Neural cell (in vitro differentiated cells): ENCODE results near the gene APBB2. TPM values are rescaled to one million over a fixed set of nuclear protein-coding genes. Genes with fewer than 3 reads are reported as not detected.

Experiments used
- H2AFZ ChIP-seq: fragments of 200-600, 300-800 bp; sonication (generic), shearing (Covaris generic); 2 replicates; pipeline ENCODE4 v1.6.0; 2014; ENCODE audit warnings: low read depth, mild to moderate bottlenecking, antibody characterized with exemption, low read length, moderate library complexity
- H3F3A ChIP-seq: fragments of 200-600 bp; shearing (Covaris generic); 2 replicates; pipeline ENCODE4 v1.6.1; 2016; ENCODE audit warnings: mild to moderate bottlenecking, moderate library complexity, mixed read lengths, antibody characterized with exemption, low read length; ENCODE audit not compliant: insufficient read depth, poor library complexity, severe bottlenecking
- H3K27ac ChIP-seq: fragments of 200-600, 300-800 bp; sonication (generic), shearing (Covaris generic); 2 replicates; pipeline ENCODE4 v1.5.1; 2014; ENCODE audit warnings: mild to moderate bottlenecking, low read length, moderate library complexity
- H3K27me3 ChIP-seq: fragments of 300-800, 200-600 bp; sonication (generic), shearing (Covaris generic); 2 replicates; pipeline ENCODE4 v1.6.0; 2014; ENCODE audit warnings: mild to moderate bottlenecking, low read depth, low read length, moderate library complexity; ENCODE audit not compliant: insufficient read depth
- H3K36me3 ChIP-seq: fragments of 300-800, 200-600 bp; sonication (generic), shearing (Covaris generic); 2 replicates; pipeline ENCODE4 v1.5.1; 2014; ENCODE audit warnings: mild to moderate bottlenecking, antibody characterized with exemption, low read length, moderate library complexity; ENCODE audit not compliant: insufficient read depth
- H3K4me2 ChIP-seq: fragments of 300-800, 200-600 bp; sonication (generic), shearing (Covaris generic); 2 replicates; pipeline ENCODE4 v1.6.0; 2014; ENCODE audit warnings: mild to moderate bottlenecking, low read length
- H3K4me3 ChIP-seq: fragments of 300-800, 200-600 bp; sonication (generic), shearing (Covaris generic); 2 replicates; pipeline ENCODE4 v1.5.1; 2014; ENCODE audit warnings: mild to moderate bottlenecking, low read length, moderate library complexity
- H3K79me2 ChIP-seq: fragments of 200-600 bp; shearing (Covaris generic); replicated peaks from 2 replicates; pipeline ENCODE4 v1.6.0; 2014; ENCODE audit warnings: mild to moderate bottlenecking, low read length, moderate library complexity; ENCODE audit not compliant: insufficient read depth
- H3K9ac ChIP-seq: fragments of 300-800, 200-600 bp; sonication (generic), shearing (Covaris generic); 2 replicates; pipeline ENCODE4 v1.6.1; 2016; ENCODE audit warnings: mild to moderate bottlenecking, low read length, mixed read lengths
- H3K9me2 ChIP-seq: fragments of 200-600 bp; shearing (Covaris generic); 2 replicates; pipeline ENCODE4 v1.6.1; 2016; ENCODE audit warnings: mild to moderate bottlenecking, low read length, mixed read lengths; ENCODE audit not compliant: insufficient read depth
- H3K9me3 ChIP-seq: fragments of 200-600, 300-800 bp; sonication (generic), shearing (Covaris generic); 2 replicates; pipeline ENCODE4 v1.6.1; 2016; ENCODE audit warnings: mild to moderate bottlenecking, mixed run types, low read length, moderate library complexity, mixed read lengths
- H4K20me1 ChIP-seq: fragments of 200-600 bp; shearing (Covaris generic); 2 replicates; pipeline ENCODE4 v1.6.1; 2016; ENCODE audit warnings: mild to moderate bottlenecking, mixed run types; ENCODE audit not compliant: insufficient read depth
- EP300 ChIP-seq: fragments of 450-650 bp; conservative IDR thresholded peaks from 2 replicates; pipeline ENCODE4 v1.6.1; 2014; ENCODE audit warnings: antibody characterized with exemption, mild to moderate bottlenecking, moderate library complexity; ENCODE audit not compliant: poor library complexity, severe bottlenecking
- EZH2 ChIP-seq: fragments of 200-600, 300-800 bp; shearing (Covaris generic), sonication (generic); IDR thresholded peaks from 2 replicates; pipeline ENCODE4 v1.6.1; 2014; ENCODE audit warnings: antibody characterized with exemption, low read length, borderline replicate concordance, mild to moderate bottlenecking; ENCODE audit not compliant: insufficient read depth, poor library complexity, severe bottlenecking
- MXI1 ChIP-seq: fragments of 450-650 bp; conservative IDR thresholded peaks from 2 replicates; pipeline ENCODE4 v1.6.1; 2014; ENCODE audit warnings: antibody characterized with exemption, mild to moderate bottlenecking; ENCODE audit not compliant: poor library complexity, severe bottlenecking
- POLR2AphosphoS5 ChIP-seq: IDR thresholded peaks from 2 replicates; pipeline ENCODE4 v1.6.1; 2012
- RAD21 ChIP-seq: fragments of 450-650 bp; conservative IDR thresholded peaks from 2 replicates; pipeline ENCODE4 v1.6.1; 2014; ENCODE audit warnings: antibody characterized with exemption, mild to moderate bottlenecking, moderate library complexity
- SMC3 ChIP-seq: fragments of 450-650 bp; conservative IDR thresholded peaks from 2 replicates; pipeline ENCODE4 v1.6.1; 2014; ENCODE audit warnings: antibody characterized with exemption, mild to moderate bottlenecking, moderate library complexity; ENCODE audit not compliant: poor library complexity
- TAF1 ChIP-seq: IDR thresholded peaks from 2 replicates; pipeline ENCODE4 v1.6.1; 2012; ENCODE audit warnings: low read depth
- polyA plus RNA-seq: library from polyadenylated mRNA; depleted of rRNA; stranded (reverse); fragments of >200 nt; gene quantifications from 2 replicates; pipeline ENCODE4 v1.2.3, GENCODE V29; 2014
- TF ChIP-seq, protein P1 (sequence below): IDR thresholded peaks from 2 replicates; pipeline ENCODE4 v1.6.1; 2012; ENCODE audit warnings: borderline replicate concordance
- TF ChIP-seq, protein P2 (sequence below): fragments of 450-650 bp; IDR thresholded peaks from 2 replicates; pipeline ENCODE4 v1.5.1; 2014; ENCODE audit warnings: antibody characterized with exemption, mild to moderate bottlenecking, moderate library complexity; ENCODE audit not compliant: poor library complexity, severe bottlenecking

APBB2 gene
- polyA plus RNA-seq, 1 donor from 2014 or later: 41.9 TPM

DNA sequence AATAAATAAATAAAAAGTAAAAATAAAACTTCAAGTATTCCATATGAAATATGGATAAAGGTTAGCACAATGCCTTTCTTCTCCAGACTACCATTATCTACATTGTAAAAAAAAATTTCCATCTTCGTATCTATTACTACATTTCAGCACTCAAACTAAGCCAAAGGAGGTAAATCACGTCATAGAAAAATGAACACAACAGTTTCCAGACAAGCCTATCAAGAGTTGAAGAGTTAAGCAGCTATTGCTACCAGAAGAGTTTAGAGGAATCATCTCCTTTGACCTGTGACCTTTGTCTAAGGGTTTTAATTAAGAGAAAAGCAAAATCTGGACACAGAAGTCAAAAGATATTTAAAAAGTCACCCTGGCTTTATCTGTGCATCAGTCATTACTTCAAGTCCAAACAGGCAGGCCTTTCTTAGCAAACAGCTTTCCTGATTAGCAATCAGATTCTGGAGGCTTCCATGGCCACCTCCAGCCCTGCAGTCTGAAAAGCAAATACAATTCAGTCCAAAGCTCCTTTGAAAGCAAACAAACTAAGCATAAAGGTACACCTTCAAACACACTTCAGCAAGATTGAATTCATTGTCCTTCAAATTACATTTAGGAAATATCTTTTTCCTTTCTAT lies 82.2 kb downstream of the APBB2 start:
- no peaks in the 10 kb centered on the region for H3K79me2 ChIP-seq
- no peak for TF ChIP-seq TAF1
- no peak for TF ChIP-seq EZH2
- TF ChIP-seq EP300: no peak
- TF ChIP-seq, protein P1, sequence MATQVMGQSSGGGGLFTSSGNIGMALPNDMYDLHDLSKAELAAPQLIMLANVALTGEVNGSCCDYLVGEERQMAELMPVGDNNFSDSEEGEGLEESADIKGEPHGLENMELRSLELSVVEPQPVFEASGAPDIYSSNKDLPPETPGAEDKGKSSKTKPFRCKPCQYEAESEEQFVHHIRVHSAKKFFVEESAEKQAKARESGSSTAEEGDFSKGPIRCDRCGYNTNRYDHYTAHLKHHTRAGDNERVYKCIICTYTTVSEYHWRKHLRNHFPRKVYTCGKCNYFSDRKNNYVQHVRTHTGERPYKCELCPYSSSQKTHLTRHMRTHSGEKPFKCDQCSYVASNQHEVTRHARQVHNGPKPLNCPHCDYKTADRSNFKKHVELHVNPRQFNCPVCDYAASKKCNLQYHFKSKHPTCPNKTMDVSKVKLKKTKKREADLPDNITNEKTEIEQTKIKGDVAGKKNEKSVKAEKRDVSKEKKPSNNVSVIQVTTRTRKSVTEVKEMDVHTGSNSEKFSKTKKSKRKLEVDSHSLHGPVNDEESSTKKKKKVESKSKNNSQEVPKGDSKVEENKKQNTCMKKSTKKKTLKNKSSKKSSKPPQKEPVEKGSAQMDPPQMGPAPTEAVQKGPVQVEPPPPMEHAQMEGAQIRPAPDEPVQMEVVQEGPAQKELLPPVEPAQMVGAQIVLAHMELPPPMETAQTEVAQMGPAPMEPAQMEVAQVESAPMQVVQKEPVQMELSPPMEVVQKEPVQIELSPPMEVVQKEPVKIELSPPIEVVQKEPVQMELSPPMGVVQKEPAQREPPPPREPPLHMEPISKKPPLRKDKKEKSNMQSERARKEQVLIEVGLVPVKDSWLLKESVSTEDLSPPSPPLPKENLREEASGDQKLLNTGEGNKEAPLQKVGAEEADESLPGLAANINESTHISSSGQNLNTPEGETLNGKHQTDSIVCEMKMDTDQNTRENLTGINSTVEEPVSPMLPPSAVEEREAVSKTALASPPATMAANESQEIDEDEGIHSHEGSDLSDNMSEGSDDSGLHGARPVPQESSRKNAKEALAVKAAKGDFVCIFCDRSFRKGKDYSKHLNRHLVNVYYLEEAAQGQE: no peak
- TF ChIP-seq SMC3: no peak
- TF ChIP-seq POLR2AphosphoS5: no peak
- TF ChIP-seq, protein P2, sequence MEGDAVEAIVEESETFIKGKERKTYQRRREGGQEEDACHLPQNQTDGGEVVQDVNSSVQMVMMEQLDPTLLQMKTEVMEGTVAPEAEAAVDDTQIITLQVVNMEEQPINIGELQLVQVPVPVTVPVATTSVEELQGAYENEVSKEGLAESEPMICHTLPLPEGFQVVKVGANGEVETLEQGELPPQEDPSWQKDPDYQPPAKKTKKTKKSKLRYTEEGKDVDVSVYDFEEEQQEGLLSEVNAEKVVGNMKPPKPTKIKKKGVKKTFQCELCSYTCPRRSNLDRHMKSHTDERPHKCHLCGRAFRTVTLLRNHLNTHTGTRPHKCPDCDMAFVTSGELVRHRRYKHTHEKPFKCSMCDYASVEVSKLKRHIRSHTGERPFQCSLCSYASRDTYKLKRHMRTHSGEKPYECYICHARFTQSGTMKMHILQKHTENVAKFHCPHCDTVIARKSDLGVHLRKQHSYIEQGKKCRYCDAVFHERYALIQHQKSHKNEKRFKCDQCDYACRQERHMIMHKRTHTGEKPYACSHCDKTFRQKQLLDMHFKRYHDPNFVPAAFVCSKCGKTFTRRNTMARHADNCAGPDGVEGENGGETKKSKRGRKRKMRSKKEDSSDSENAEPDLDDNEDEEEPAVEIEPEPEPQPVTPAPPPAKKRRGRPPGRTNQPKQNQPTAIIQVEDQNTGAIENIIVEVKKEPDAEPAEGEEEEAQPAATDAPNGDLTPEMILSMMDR: no peak
- no peak for TF ChIP-seq RAD21
- no peak for TF ChIP-seq MXI1
- H3K27ac ChIP-seq: no peak overlapping the region

DNA sequence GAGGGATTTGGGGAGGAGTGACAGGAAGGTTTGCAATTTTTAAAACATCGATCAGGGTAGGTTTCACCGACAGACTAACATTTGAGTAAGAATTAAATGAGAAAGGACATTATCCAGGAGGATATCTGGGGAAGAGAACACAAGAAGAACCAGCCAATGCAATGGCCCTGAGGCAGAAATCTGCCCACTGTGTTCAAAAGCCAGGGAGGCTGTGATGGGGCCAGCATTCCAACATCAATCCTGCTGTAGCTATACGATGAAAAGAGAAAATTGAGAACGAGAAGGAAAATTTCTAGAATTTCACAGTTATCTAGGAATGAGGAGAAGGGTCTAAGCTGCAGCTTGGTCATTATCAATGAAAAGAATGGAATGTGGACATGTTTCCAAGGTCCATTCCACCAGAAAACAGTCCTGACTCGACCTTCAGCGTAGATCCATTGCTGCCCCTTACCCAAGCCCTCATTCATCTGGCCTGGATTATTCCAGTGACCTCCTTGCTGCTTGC lies 84.4 kb downstream of the APBB2 start:
- H2AFZ ChIP-seq: no peak overlapping the region
- TF ChIP-seq TAF1 (no peak), POLR2AphosphoS5 (no peak), MXI1 (no peak)
- no peaks in the 10 kb centered on the region for H3K9me2 ChIP-seq
- no peak overlapping the region for H3K27ac ChIP-seq
- no peaks in the 10 kb centered on the region for H4K20me1 ChIP-seq
- no peaks in the 10 kb centered on the region for H3K27me3 ChIP-seq
- H3K79me2 ChIP-seq: no peaks in the 10 kb centered on the region
- no peak overlapping the region for H3K9ac ChIP-seq
- no peak overlapping the region for H3K4me3 ChIP-seq
- H3K36me3 ChIP-seq: no peaks in the 10 kb centered on the region
- H3K4me2 ChIP-seq: no peak overlapping the region
- H3F3A ChIP-seq: no peaks in the 10 kb centered on the region
- H3K9me3 ChIP-seq: no peaks in the 10 kb centered on the region

More for the DNA sequence above, 82.2 kb downstream of the APBB2 start:
- H3K4me2 ChIP-seq: no peak overlapping the region
- H3K9me3 ChIP-seq: no peaks in the 10 kb centered on the region
- no peak overlapping the region for H3K9ac ChIP-seq
- no peaks in the 10 kb centered on the region for H3K9me2 ChIP-seq
- H3K4me3 ChIP-seq: no peak overlapping the region
- no peaks in the 10 kb centered on the region for H3K27me3 ChIP-seq
- H3F3A ChIP-seq: no peaks in the 10 kb centered on the region
- H2AFZ ChIP-seq: no peak overlapping the region
- H3K36me3 ChIP-seq: no peaks in the 10 kb centered on the region
- H4K20me1 ChIP-seq: no peaks in the 10 kb centered on the region
